OCI-LY7 (cell line): ENCODE data around the gene FEN1. TPM values are rescaled to one million over a fixed set of nuclear protein-coding genes. Genes with fewer than 3 reads are reported as not detected.

ENCODE experiments used
- BruUV-seq: library from RNA; stranded (reverse); fragments of 400-500 nt; replicated peaks from 2 replicates; lab custom pipeline; 2021; lab: Mats Ljungman, UMichigan
- CTCF ChIA-PET: fragments of 300-600 bp; sonication (Branson Sonifier 250); formaldehyde crosslinking; loops from one replicate; lab custom pipeline; 2022; ENCODE audit warnings: antibody characterized with exemption; ENCODE audit not compliant: unreplicated experiment; lab: Charles Lee
- POLR2A ChIA-PET: fragments of 300-600 bp; sonication (Branson Sonifier 250); formaldehyde crosslinking; loops from one replicate; lab custom pipeline; 2022; ENCODE audit warnings: antibody characterized with exemption; lab: Charles Lee
- DNase-seq: peaks from one replicate; pipeline ENCODE4 v3.0.0-alpha.2; 2015; ENCODE audit warnings: low spot score
- H2AFZ ChIP-seq: fragments of 200-600 bp; sonication (generic), shearing (Covaris generic); 2 replicates; pipeline ENCODE4 v1.6.1; 2014; ENCODE audit warnings: mild to moderate bottlenecking, antibody characterized with exemption, low read length, moderate library complexity
- H3K27ac ChIP-seq: fragments of 200-600 bp; sonication (generic); 2 replicates; pipeline ENCODE4 v1.5.1; 2014; ENCODE audit warnings: mixed run types, low read depth, mild to moderate bottlenecking, moderate library complexity, low read length, inconsistent platforms; ENCODE audit not compliant: poor library complexity, severe bottlenecking
- H3K36me3 ChIP-seq: fragments of 200-600 bp; sonication (generic); 2 replicates; pipeline ENCODE4 v1.6.1; 2014; ENCODE audit warnings: mild to moderate bottlenecking, antibody characterized with exemption, low read length, moderate library complexity, mixed read lengths; ENCODE audit not compliant: insufficient read depth
- H3K4me1 ChIP-seq: fragments of 200-600 bp; sonication (generic); 2 replicates; pipeline ENCODE4 v1.5.1; 2014; ENCODE audit warnings: mild to moderate bottlenecking, low read length; ENCODE audit not compliant: insufficient read depth, poor library complexity, severe bottlenecking
- H3K4me2 ChIP-seq: fragments of 200-600 bp; sonication (generic); 2 replicates; pipeline ENCODE4 v1.6.1; 2014; ENCODE audit warnings: mild to moderate bottlenecking, low read length
- H3K4me3 ChIP-seq: fragments of 200-600 bp; sonication (generic); 2 replicates; pipeline ENCODE4 v1.5.1; 2014; ENCODE audit warnings: mild to moderate bottlenecking, low read depth, low read length; ENCODE audit not compliant: poor library complexity, severe bottlenecking
- H3K79me2 ChIP-seq: fragments of 200-600 bp; sonication (generic); 2 replicates; pipeline ENCODE4 v1.6.1; 2016; ENCODE audit warnings: low read depth, mild to moderate bottlenecking, low read length, moderate library complexity, mixed read lengths; ENCODE audit not compliant: insufficient read depth
- H3K9me2 ChIP-seq: fragments of 200-600 bp; sonication (generic); 2 replicates; pipeline ENCODE4 v1.6.1; 2016; ENCODE audit warnings: mild to moderate bottlenecking, low read length, mixed read lengths; ENCODE audit not compliant: insufficient read depth
- H3K9me3 ChIP-seq: fragments of 200-600 bp; sonication (generic); 2 replicates; pipeline ENCODE4 v1.6.1; 2014; ENCODE audit warnings: mild to moderate bottlenecking, mixed run types, low read length, mixed read lengths
- H4K20me1 ChIP-seq: fragments of 200-600 bp; sonication (generic); 2 replicates; pipeline ENCODE4 v1.6.1; 2014; ENCODE audit warnings: mild to moderate bottlenecking, antibody characterized with exemption, low read length, moderate library complexity, mixed read lengths; ENCODE audit not compliant: insufficient read depth
- EZH2phosphoT487 ChIP-seq: fragments of 200-600 bp; sonication (generic); IDR thresholded peaks from 2 replicates; pipeline ENCODE4 v1.6.1; 2018; ENCODE audit warnings: low read depth, borderline replicate concordance, mild to moderate bottlenecking, mixed run types, antibody characterized with exemption, low read length, moderate library complexity, mixed read lengths
- intact Hi-C: fragments of 100-400 bp; cut with micrococcal nuclease; formaldehyde crosslinking; loops from one replicate; pipeline ENCODE4 v1.10.0; 2022; ENCODE audit not compliant: unreplicated experiment
- total RNA-seq, 2 experiments: library from RNA; depleted of rRNA in 1 of 2; stranded (reverse); fragments of >200 nt in 1 of 2; shearing (Covaris generic) in 1 of 2; gene quantifications; 2 replicates each; pipeline ENCODE4 v1.2.3, GENCODE V29; 2014 to 2022
- TF ChIP-seq, protein P1 (sequence below): fragments of 200-600 bp; sonication (generic); conservative IDR thresholded peaks from 2 replicates; pipeline ENCODE4 v1.5.1; 2014; ENCODE audit warnings: mild to moderate bottlenecking, antibody characterized with exemption, low read length, moderate library complexity, mixed read lengths

Gene FEN1
- total RNA-seq, 2 experiments from 2014 or later = 123 to 153 TPM

DNA sequence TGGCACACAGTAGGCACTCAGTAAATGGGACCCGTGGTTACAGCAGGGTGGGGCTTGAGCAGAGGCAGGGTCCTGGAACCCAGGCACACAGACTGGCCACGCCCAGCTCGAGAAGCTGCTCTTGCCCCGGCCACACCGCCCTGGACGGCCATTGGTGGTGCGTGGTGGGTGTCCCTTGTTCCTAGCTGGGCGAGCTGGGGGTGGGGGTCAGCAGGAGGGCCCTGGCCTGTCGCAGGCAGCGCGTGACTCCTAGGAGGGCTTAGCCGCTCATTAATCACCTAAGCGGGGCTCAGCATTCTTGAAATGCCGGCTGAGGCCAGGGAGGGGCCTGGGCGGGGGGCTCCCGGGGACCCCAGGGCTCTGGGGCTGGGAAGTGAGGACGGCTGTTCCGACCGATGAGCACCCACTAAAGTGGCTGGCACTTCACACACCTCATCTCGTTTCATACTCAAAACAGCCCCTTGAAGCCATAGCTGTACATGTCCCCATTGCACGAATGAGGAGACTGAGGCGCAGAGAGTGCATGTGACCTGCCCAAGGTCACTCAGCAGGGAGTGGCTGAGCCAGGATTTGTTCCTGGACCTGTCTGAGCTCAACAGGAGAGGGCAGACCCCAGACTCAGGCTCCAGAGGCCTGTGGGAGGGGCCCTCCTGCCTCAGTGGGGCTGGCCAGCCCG is 28.6 kb upstream of the FEN1 start:
- Histone ChIP-seq H3K36me3 (no peaks in the 10 kb centered on the region), H3K4me3 (no peak overlapping the region), H3K9me3 (no peaks in the 10 kb centered on the region), H3K4me1 (no peaks in the 10 kb centered on the region), H2AFZ (no peak overlapping the region), H3K27ac (no peak overlapping the region), H3K79me2 (no peaks in the 10 kb centered on the region), H3K9me2 (no peaks in the 10 kb centered on the region), H3K4me2 (no peak overlapping the region), H4K20me1 (no peaks in the 10 kb centered on the region)
- CTCF ChIA-PET = no interaction called here
- DNase-seq = no peak
- intact Hi-C loops = no loop called here
- POLR2A ChIA-PET = no interaction called here
- BruUV-seq = no TSS peak
- no peak for TF ChIP-seq EZH2phosphoT487
- TF ChIP-seq, protein P1, sequence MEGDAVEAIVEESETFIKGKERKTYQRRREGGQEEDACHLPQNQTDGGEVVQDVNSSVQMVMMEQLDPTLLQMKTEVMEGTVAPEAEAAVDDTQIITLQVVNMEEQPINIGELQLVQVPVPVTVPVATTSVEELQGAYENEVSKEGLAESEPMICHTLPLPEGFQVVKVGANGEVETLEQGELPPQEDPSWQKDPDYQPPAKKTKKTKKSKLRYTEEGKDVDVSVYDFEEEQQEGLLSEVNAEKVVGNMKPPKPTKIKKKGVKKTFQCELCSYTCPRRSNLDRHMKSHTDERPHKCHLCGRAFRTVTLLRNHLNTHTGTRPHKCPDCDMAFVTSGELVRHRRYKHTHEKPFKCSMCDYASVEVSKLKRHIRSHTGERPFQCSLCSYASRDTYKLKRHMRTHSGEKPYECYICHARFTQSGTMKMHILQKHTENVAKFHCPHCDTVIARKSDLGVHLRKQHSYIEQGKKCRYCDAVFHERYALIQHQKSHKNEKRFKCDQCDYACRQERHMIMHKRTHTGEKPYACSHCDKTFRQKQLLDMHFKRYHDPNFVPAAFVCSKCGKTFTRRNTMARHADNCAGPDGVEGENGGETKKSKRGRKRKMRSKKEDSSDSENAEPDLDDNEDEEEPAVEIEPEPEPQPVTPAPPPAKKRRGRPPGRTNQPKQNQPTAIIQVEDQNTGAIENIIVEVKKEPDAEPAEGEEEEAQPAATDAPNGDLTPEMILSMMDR = no peak

DNA sequence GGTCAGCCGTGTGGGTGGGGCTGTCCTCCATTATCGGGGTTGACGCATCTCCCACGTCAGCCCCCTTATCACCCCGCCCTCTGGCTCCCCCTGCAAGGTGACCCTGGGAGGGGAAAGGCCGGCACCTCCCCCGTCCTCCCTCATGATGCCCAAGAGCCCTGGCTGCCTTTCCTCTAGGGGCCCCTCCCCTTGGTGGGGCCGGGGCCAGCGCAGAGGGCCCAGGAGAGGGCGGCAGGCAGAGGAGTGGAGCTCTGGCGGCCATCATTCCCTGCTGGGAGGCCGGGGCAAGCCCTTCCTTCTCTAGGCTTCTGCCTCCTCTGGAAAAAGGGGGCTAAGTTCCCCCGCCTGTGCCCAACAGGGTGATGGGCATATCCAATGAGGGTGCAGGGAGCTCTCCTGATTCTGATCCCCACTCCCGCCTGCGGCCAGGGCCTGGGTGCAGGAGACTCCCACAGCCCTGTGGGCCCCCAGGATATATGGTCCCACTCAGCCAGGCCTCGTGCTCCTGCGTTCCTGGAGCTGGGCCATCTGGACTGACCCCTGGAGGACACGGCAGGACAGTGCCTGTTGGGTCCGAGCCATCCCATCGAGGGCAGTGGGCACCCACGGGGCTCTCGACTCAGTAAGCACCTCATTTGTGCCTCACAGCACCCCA is 28.0 kb upstream of the FEN1 start:
- ChIA-PET POLR2A (no interaction called here), CTCF (no interaction called here)
- Histone ChIP-seq H3K27ac (no peak overlapping the region), H3K4me3 (no peak overlapping the region), H3K4me1 (no peaks in the 10 kb centered on the region), H3K4me2 (no peak overlapping the region), H2AFZ (no peak overlapping the region), H3K79me2 (no peaks in the 10 kb centered on the region), H3K36me3 (no peaks in the 10 kb centered on the region), H4K20me1 (no peaks in the 10 kb centered on the region), H3K9me2 (no peaks in the 10 kb centered on the region), H3K9me3 (no peaks in the 10 kb centered on the region)
- TF ChIP-seq, protein P1 = no peak
- no peak for TF ChIP-seq EZH2phosphoT487
- no peak for DNase-seq
- intact Hi-C loops = no loop called here
- BruUV-seq = no TSS peak
